H1 (cell line): ENCODE measurements around the gene ABHD15. TPM values are rescaled to one million over a fixed set of nuclear protein-coding genes. Genes with fewer than 3 reads are reported as not detected.

Experiments used
- CTCF ChIA-PET: fragments of 300-600 bp; sonication (Branson Sonifier 250); formaldehyde crosslinking; loops from one replicate; lab custom pipeline; 2021; ENCODE audit not compliant: partially characterized antibody; lab: Charles Lee
- POLR2A ChIA-PET: fragments of 300-600 bp; sonication (Branson Sonifier 250); formaldehyde crosslinking; loops from one replicate; lab custom pipeline; 2021; ENCODE audit warnings: inconsistent platforms; ENCODE audit not compliant: partially characterized antibody; lab: Charles Lee
- DNase-seq, 2 experiments: peaks; one replicate each; pipeline versions ENCODE4 v3.0.0 to v3.0.0-alpha.2; 2010 to 2022; ENCODE audit warnings: low spot score in 2 of 2, low read depth in 1 of 2, mixed read lengths in 1 of 2
- FAIRE-seq: peaks from 2 replicates; lab custom pipeline; 2011; peaks lifted over from hg19 to GRCh38; lab: Jason Lieb, UNC
- H2AFZ ChIP-seq: 2 replicates; pipeline ENCODE4 v1.8.1; 2012; ENCODE audit warnings: low read length, inconsistent platforms
- H2AK5ac ChIP-seq: 2 replicates; pipeline ENCODE4 v1.6.1; 2013; ENCODE audit warnings: low read depth, low read length
- H2BK120ac ChIP-seq: replicated peaks from 2 replicates; pipeline ENCODE3; 2013; ENCODE audit warnings: low read depth, low read length, inconsistent platforms
- H2BK12ac ChIP-seq: 2 replicates; pipeline ENCODE4 v1.6.1; 2013; ENCODE audit warnings: low read depth, low read length
- H2BK15ac ChIP-seq: 2 replicates; pipeline ENCODE4 v1.6.1; 2013; ENCODE audit warnings: low read length
- H2BK20ac ChIP-seq: 2 replicates; pipeline ENCODE4 v1.6.1; 2013; ENCODE audit warnings: low read length
- H2BK5ac ChIP-seq: 2 replicates; pipeline ENCODE4 v1.6.1; 2013; ENCODE audit warnings: low read depth, low read length
- H3K14ac ChIP-seq: 2 replicates; pipeline ENCODE4 v1.6.1; 2013; ENCODE audit warnings: inconsistent platforms; ENCODE audit not compliant: insufficient read length
- H3K18ac ChIP-seq: 2 replicates; pipeline ENCODE4 v1.6.1; 2013; ENCODE audit warnings: low read length; ENCODE audit errors: extremely low read depth
- H3K23ac ChIP-seq: 2 replicates; pipeline ENCODE4 v1.6.1; 2013; ENCODE audit warnings: inconsistent platforms; ENCODE audit not compliant: insufficient read length
- H3K23me2 ChIP-seq: 2 replicates; pipeline ENCODE4 v1.6.1; 2013; ENCODE audit warnings: low read depth, low read length
- H3K27ac ChIP-seq: 2 replicates; pipeline ENCODE4 v1.6.1; 2011; ENCODE audit warnings: low read depth, low read length, inconsistent platforms
- H3K27me3 ChIP-seq, 4 experiments: replicated peaks in 1 of 4; 1 replicate in 1 of 4; 2 replicates in 3 of 4; pipeline versions ENCODE4 v1.6.1 to v1.8.1; 2011 to 2013; ENCODE audit warnings: low read length in 3 of 4, mild to moderate bottlenecking in 3 of 4, inconsistent platforms in 2 of 4, mixed read lengths in 2 of 4, moderate library complexity in 1 of 4; ENCODE audit not compliant: control insufficient read depth in 3 of 4, insufficient read depth in 3 of 4; ENCODE audit errors: extremely low read depth in 1 of 4
- H3K36me3 ChIP-seq, 4 experiments: 2 replicates each; pipeline versions ENCODE4 v1.6.1 to v1.8.1; 2011 to 2013; ENCODE audit warnings: mild to moderate bottlenecking in 4 of 4, low read length in 3 of 4, moderate library complexity in 2 of 4, control low read depth in 1 of 4, inconsistent platforms in 1 of 4; ENCODE audit not compliant: insufficient read depth in 4 of 4, control insufficient read depth in 2 of 4
- H3K4ac ChIP-seq: replicated peaks from 2 replicates; pipeline ENCODE3; 2013; ENCODE audit warnings: low read length, low read depth, mixed read lengths, inconsistent platforms; ENCODE audit not compliant: insufficient read length
- H3K4me1 ChIP-seq, 4 experiments: replicated peaks in 1 of 4; 1 replicate in 1 of 4; 2 replicates in 3 of 4; pipeline versions ENCODE4 v1.6.1 to v1.8.1; 2011 to 2013; ENCODE audit warnings: low read length in 3 of 4, inconsistent platforms in 2 of 4, mixed read lengths in 1 of 4; ENCODE audit not compliant: insufficient read depth in 4 of 4, control insufficient read depth in 3 of 4
- H3K4me2 ChIP-seq, 2 experiments: 2 replicates each; pipeline versions ENCODE4 v1.6.1 to v1.8.1; 2011 to 2013; ENCODE audit warnings: low read depth in 2 of 2, low read length in 2 of 2, control low read depth in 1 of 2, inconsistent platforms in 1 of 2, mild to moderate bottlenecking in 1 of 2; ENCODE audit not compliant: insufficient read depth in 1 of 2
- H3K4me3 ChIP-seq, 4 experiments: fragments of 200-600, 300-600 bp in 1 of 4; sonication (generic), shearing (Covaris generic), sonication (Bioruptor Twin) in 1 of 4; 2 replicates each; pipeline versions ENCODE4 v1.5.1 to v1.8.1; 2011 to 2016; ENCODE audit warnings: low read length in 4 of 4, low read depth in 3 of 4, control low read depth in 2 of 4, inconsistent platforms in 2 of 4, mild to moderate bottlenecking in 2 of 4, mixed read lengths in 1 of 4, moderate library complexity in 1 of 4; ENCODE audit not compliant: insufficient read depth in 2 of 4; ENCODE audit errors: extremely low read depth in 1 of 4
- H3K56ac ChIP-seq: replicated peaks from 2 replicates; pipeline ENCODE3; 2013; ENCODE audit warnings: low read depth, mild to moderate bottlenecking, mixed read lengths, low read length, inconsistent platforms; ENCODE audit not compliant: insufficient read length
- H3K79me1 ChIP-seq: 2 replicates; pipeline ENCODE4 v1.6.1; 2013; ENCODE audit warnings: low read depth, low read length, control low read depth
- H3K79me2 ChIP-seq, 2 experiments: 2 replicates each; pipeline versions ENCODE4 v1.6.1 to v1.8.1; 2012 to 2013; ENCODE audit warnings: low read length in 2 of 2, mild to moderate bottlenecking in 2 of 2, inconsistent platforms in 1 of 2; ENCODE audit not compliant: insufficient read depth in 2 of 2, control insufficient read depth in 1 of 2
- H3K9ac ChIP-seq, 4 experiments: replicated peaks in 1 of 4; 1 replicate in 1 of 4; 2 replicates in 3 of 4; pipeline versions ENCODE4 v1.6.1 to v1.8.1; 2011 to 2013; ENCODE audit warnings: low read depth in 3 of 4, low read length in 3 of 4, control low read depth in 2 of 4, mild to moderate bottlenecking in 2 of 4, moderate library complexity in 2 of 4, inconsistent platforms in 1 of 4; ENCODE audit errors: extremely low read depth in 1 of 4
- H3K9me3 ChIP-seq, 2 experiments: 2 replicates each; pipeline versions ENCODE4 v1.6.1 to v1.8.1; 2012 to 2013; ENCODE audit warnings: mild to moderate bottlenecking in 2 of 2, moderate library complexity in 2 of 2, control low read depth in 1 of 2, inconsistent platforms in 1 of 2, low read depth in 1 of 2, low read length in 1 of 2, mixed read lengths in 1 of 2; ENCODE audit not compliant: insufficient read depth in 2 of 2
- H4K20me1 ChIP-seq, 2 experiments: replicated peaks in 1 of 2; 2 replicates each; pipeline versions ENCODE3 to v1.8.1; 2011 to 2013; ENCODE audit warnings: inconsistent platforms in 2 of 2, low read length in 2 of 2, mild to moderate bottlenecking in 1 of 2; ENCODE audit not compliant: insufficient read depth in 2 of 2, control insufficient read depth in 1 of 2
- H4K5ac ChIP-seq: 2 replicates; pipeline ENCODE4 v1.6.1; 2013; ENCODE audit warnings: low read length, low read depth, mixed read lengths, inconsistent platforms; ENCODE audit not compliant: insufficient read length
- H4K8ac ChIP-seq: 2 replicates; pipeline ENCODE4 v1.8.0; 2013; ENCODE audit warnings: mild to moderate bottlenecking, moderate library complexity, low read length, inconsistent platforms; ENCODE audit not compliant: insufficient read depth; ENCODE audit errors: extremely low read depth
- H4K91ac ChIP-seq: replicated peaks from 2 replicates; pipeline ENCODE3; 2013; ENCODE audit warnings: low read length, mixed read lengths, inconsistent platforms; ENCODE audit not compliant: insufficient read length
- BRCA1 ChIP-seq: IDR thresholded peaks from 2 replicates; pipeline ENCODE4 v1.6.1; 2012; ENCODE audit warnings: low read depth, low read length, improper control_type of control experiment
- E2F6 ChIP-seq: IDR thresholded peaks from 2 replicates; pipeline ENCODE4 v1.6.1; 2012; ENCODE audit warnings: inconsistent platforms
- EZH2 ChIP-seq: fragments of 200-600 bp; sonication (generic); IDR thresholded peaks from 2 replicates; pipeline ENCODE4 v1.7.1; 2012; ENCODE audit warnings: low read depth, mild to moderate bottlenecking, moderate library complexity, low read length, inconsistent platforms; ENCODE audit not compliant: severe bottlenecking
- FOSL1 ChIP-seq: IDR thresholded peaks from 2 replicates; pipeline ENCODE4 v1.6.1; 2011; ENCODE audit warnings: mild to moderate bottlenecking, low read depth, low read length, moderate library complexity; ENCODE audit not compliant: insufficient read depth
- GTF2F1 ChIP-seq: IDR thresholded peaks from 2 replicates; pipeline ENCODE4 v1.6.1; 2012; ENCODE audit warnings: low read depth, low read length, improper control_type of control experiment, borderline replicate concordance
- HDAC2 ChIP-seq, 2 experiments: fragments of 300-600 bp in 1 of 2; sonication (generic) in 1 of 2; IDR thresholded peaks; 2 replicates each; pipeline ENCODE4 v1.6.1; 2011 to 2012; ENCODE audit warnings: low read depth in 2 of 2, low read length in 2 of 2, mild to moderate bottlenecking in 2 of 2, moderate library complexity in 2 of 2, borderline replicate concordance in 1 of 2, inconsistent platforms in 1 of 2
- KDM1A ChIP-seq: fragments of 200-600, 300-600 bp; sonication (generic); IDR thresholded peaks from 2 replicates; pipeline ENCODE4 v1.7.1; 2016; ENCODE audit warnings: mild to moderate bottlenecking, low read length, borderline replicate concordance
- TEAD4 ChIP-seq: IDR thresholded peaks from 2 replicates; pipeline ENCODE4 v1.6.1; 2012; ENCODE audit warnings: low read depth, low read length, inconsistent platforms, mixed read lengths
- YY1 ChIP-seq: IDR thresholded peaks from 2 replicates; pipeline ENCODE4 v1.6.1; 2011; ENCODE audit warnings: low read depth, mild to moderate bottlenecking, low read length
- ZNF274 ChIP-seq: IDR thresholded peaks from 2 replicates; pipeline ENCODE4 v1.7.0; 2012; ENCODE audit warnings: low read length, borderline replicate concordance; ENCODE audit errors: extremely low read depth
- WGBS, 2 experiments: shearing (Covaris generic) in 1 of 2; methylation state at CpG; one replicate each; pipeline versions ENCODE4 v1.1.6 to v1.1.7; 2013 to 2015; ENCODE audit warnings: low lambda C conversion rate in 2 of 2, mixed read lengths in 2 of 2, inconsistent platforms in 1 of 2, low coverage in 1 of 2, missing lambda C conversion rate in 1 of 2; ENCODE audit not compliant: insufficient replicate concordance in 2 of 2, insufficient coverage in 1 of 2, insufficient read length in 1 of 2; ENCODE audit errors: extremely low coverage in 1 of 2, missing lambda C conversion rate in 1 of 2; 5-methylcytosine and 5-hydroxymethylcytosine counted together
- polyA plus RNA-seq, 7 experiments: library from polyadenylated mRNA; depleted of rRNA in 3 of 7; stranded (reverse) in 5 of 7; unstranded in 2 of 7; fragments of >200 nt in 5 of 7; fragments of 200-250 nt in 2 of 7; gene quantifications; 1 replicate in 5 of 7; 2 replicates in 1 of 7; 4 replicates in 1 of 7; pipeline versions ENCODE4 v1.2.1 to v1.2.3, GENCODE V29; 2011 to 2013; ENCODE audit warnings: missing spikeins in 2 of 7, mixed read lengths in 2 of 7
- total RNA-seq: library from RNA; stranded (reverse); fragmentation: NEBNext Ultra II Directional; extraction: Animal tissue kit (Norgen Biotek cat#: 25700); gene quantifications from 2 replicates; pipeline ENCODE4 v1.2.1, GENCODE V29; 2021

Gene ABHD15
- total and polyA plus RNA-seq, 2 of the 8 experiments (the other 6 are each of a cell fraction or from before 2014, with no cell fraction given): 0.88 to 1.7 TPM

DNA sequence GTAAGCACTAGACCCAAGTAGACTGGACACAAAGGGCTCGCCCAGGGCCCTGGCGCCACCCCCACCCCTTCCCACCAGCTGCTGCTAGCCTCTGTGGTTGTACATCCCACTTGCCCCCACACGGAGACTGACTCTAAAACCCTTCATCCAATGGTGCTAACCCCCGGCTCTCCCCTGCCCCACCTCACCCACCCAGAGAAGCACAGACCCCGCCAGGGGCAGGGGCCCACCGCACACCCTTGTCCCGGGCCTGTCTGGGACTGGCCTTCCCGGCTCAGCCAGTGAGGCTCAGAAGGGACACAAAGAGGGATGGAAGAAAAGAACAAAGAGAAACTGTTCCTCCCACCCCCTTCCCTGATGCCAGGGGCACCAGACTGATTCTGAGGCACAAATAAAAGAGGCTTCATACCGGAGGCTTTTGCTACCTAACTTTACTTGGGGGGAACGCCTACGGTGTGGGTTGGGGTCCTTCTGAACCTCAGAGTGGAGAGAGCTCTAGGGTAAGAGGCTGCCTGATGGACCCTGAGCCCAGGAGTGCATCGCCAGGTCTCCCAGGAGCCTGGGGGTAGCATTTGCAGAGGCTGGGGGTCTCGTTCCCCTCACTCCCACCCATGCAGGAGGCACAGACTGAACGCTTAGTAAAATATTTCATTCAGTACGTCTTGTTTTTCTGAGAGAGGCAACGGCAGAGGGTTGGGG, 47.7 kb upstream of the ABHD15 start:
- H2BK120ac ChIP-seq: no peak overlapping the region
- TF ChIP-seq EZH2: no peak
- TF ChIP-seq ZNF274: no peak
- no peak for TF ChIP-seq GTF2F1
- TF ChIP-seq KDM1A: no peak
- TF ChIP-seq E2F6: no peak
- TF ChIP-seq BRCA1: no peak
- no peak for TF ChIP-seq HDAC2 (IDR thresholded peaks at IDR 0.05; ENCODE audit: borderline replicate concordance in 1 of 2, low read depth in 2 of 2, low read length in 2 of 2)
- no peak for TF ChIP-seq YY1
- no peak for TF ChIP-seq FOSL1
- no peak for TF ChIP-seq TEAD4

More for the DNA sequence above, 47.7 kb upstream of the ABHD15 start:
- H2BK20ac ChIP-seq: no peak overlapping the region
- ChIA-PET CTCF (interaction anchor here (0.6 to 13.1 kb wide), 13 partner anchors 12 to 482 kb away, joined by 3 to 193 read pairs (median 5); partner anchors contain the start of genes ABHD15, ANKRD13B and TP53I13), POLR2A (interaction anchor here (0.6 to 4.3 kb wide), 5 partner anchors 11 to 1173 kb away, joined by 3 to 30 read pairs (median 3); partner anchors contain the start of gene ANKRD13B)
- no peak overlapping the region; a peak in 2 of 8 replicates for H3K4me3 ChIP-seq
- no peak overlapping the region for H3K23ac ChIP-seq
- H2AK5ac ChIP-seq: peak overlapping the region; percentile 85; the same call in 1 of the 2 replicates
- H3K36me3 ChIP-seq: peaks cover 0 to 7% (median 0%) of the 10 kb centered on the region in 4 experiments; a peak in 1 of 8 replicates
- no peak overlapping the region for H2BK15ac ChIP-seq
- H3K79me2 ChIP-seq: no peaks in the 10 kb centered on the region
- H3K27ac ChIP-seq: no peak overlapping the region
- no peak overlapping the region for H2AFZ ChIP-seq
- peaks cover 17 to 55% (median 44%) of the 10 kb centered on the region in 4 experiments for H3K27me3 ChIP-seq
- no peak overlapping the region for H3K56ac ChIP-seq
- H3K9me3 ChIP-seq: peaks cover 0 to 11% of the 10 kb centered on the region in 2 experiments; a peak in 1 of 4 replicates
- FAIRE-seq (no peak), DNase-seq (no peak)
- H3K9ac ChIP-seq: no peak overlapping the region
- H4K91ac ChIP-seq: peak overlapping the region; percentile 61
- H2BK5ac ChIP-seq: no peak overlapping the region
- H3K4me2 ChIP-seq: peak overlapping the region in 1 of 2 experiments; percentile 90; a peak in 1 of 4 replicates
- no peak overlapping the region for H3K18ac ChIP-seq
- 0 out of 2 replicates have a peak, but pooled peaks cover 2% of the 10 kb centered on the region for H3K79me1 ChIP-seq
- H3K23me2 ChIP-seq: peaks cover 13% of the 10 kb centered on the region
- no peak overlapping the region for H3K4ac ChIP-seq
- H2BK12ac ChIP-seq: 0 out of 2 replicates have a peak overlapping the region, but pooled peaks have one; percentile 39
- peaks cover 10 to 40% (median 34%) of the 10 kb centered on the region in 4 experiments for H3K4me1 ChIP-seq
- H3K14ac ChIP-seq: no peak overlapping the region
- WGBS, 2 experiments: 86% methylated on average over 16 of the region's 16 CpGs; no CpG with 5 or more reads in 1 of the 2 experiments
- H4K20me1 ChIP-seq: peaks cover 3 to 5% of the 10 kb centered on the region in 2 experiments
- peak overlapping the region; percentile 59; the same call in 1 of the 2 replicates for H4K8ac ChIP-seq
- no peak overlapping the region for H4K5ac ChIP-seq
